ENCODE measurements around the gene SLC38A11. TPM values are rescaled to one million over a fixed set of nuclear protein-coding genes. Genes with fewer than 3 reads are reported as not detected.

The SLC38A11 gene
- total and polyA plus RNA-seq, 2 of the 13 experiments (the other 11 are each of a cell fraction or from before 2014, with no cell fraction given): 14.0 to 14.3 TPM

DNA sequence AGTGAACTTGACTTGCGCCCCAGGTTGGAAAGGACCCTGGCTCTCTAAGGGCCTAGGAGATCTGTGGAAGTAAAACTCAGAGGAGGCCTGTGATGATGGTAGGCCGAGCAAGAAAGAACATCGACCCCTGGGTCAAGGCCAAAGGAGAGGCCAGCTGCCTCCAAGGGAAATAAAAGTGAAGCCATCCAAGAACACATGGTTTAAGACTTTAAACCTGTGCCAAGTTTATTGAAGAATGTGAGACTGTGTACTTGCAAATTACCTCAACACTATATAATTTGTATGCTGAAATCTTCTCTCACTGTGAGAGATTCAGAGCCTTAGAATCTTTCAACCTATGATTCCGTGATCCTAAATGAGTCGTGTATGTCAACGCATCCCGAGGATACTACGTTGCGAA is 73.0 kb downstream of the SLC38A11 start:
- H4K20me1 ChIP-seq (ENCODE audit: insufficient read depth, low read length): no peaks in the 10 kb centered on the region
- FAIRE-seq (no peak), DNase-seq (ENCODE audit: low spot score) (no peak), ATAC-seq (no peak)
- no peak overlapping the region for H3K4me3 ChIP-seq (replicated peaks in 1 of 3; ENCODE audit: insufficient read depth in 1 of 3, low read depth in 2 of 3, low read length in 3 of 3)
- peaks cover 67% of the 10 kb centered on the region for H3K4me1 ChIP-seq (ENCODE audit: insufficient read depth, low read length)
- WGBS (ENCODE audit: low lambda C conversion rate): 97% methylated on average over 9 of the region's 9 CpGs
- H3K9ac ChIP-seq (ENCODE audit: insufficient read depth, low read depth, low read length): no peak overlapping the region
- intact Hi-C loops (cut with micrococcal nuclease; ENCODE audit: unreplicated experiment) (no loop called here), in situ Hi-C loops (cut with HindIII; ENCODE audit: extremely low pct_ligation_motif_present, low pct_unique_long_range_greater_than_20kb) (no loop called here)
- no peaks in the 10 kb centered on the region for H3K27me3 ChIP-seq (ENCODE audit: control insufficient read depth in 1 of 2, insufficient read depth in 2 of 2, low read length in 2 of 2)
- no peaks in the 10 kb centered on the region for H3K36me3 ChIP-seq (replicated peaks in 1 of 2; ENCODE audit: control insufficient read depth in 1 of 2, insufficient read depth in 2 of 2, low read length in 2 of 2)
- POLR2A ChIA-PET: interaction anchor here (1.4 to 1.9 kb wide), 2 partner anchors 28 to 40 kb away, joined by 3 to 9 read pairs; partner anchors contain the start of gene COBLL1
- no peaks in the 10 kb centered on the region for H3K9me3 ChIP-seq (ENCODE audit: low read length)
- H2AFZ ChIP-seq (ENCODE audit: low read length): no peak overlapping the region
- no TSS peak for BruUV-seq (replicated peaks)
- CTCF ChIA-PET (ENCODE audit: low intra/inter-chr PET ratio, low total read pairs): no interaction called here
- peak overlapping the region; percentile 30 for H3K27ac ChIP-seq (ENCODE audit: extremely low read length, insufficient read depth, low read length)
- no peak overlapping the region for H3K4me2 ChIP-seq (ENCODE audit: low read depth, low read length)
- no peaks in the 10 kb centered on the region for H3K79me2 ChIP-seq (ENCODE audit: insufficient read depth, low read length)
- TF ChIP-seq ZNF274 (CRISPR knock-in tag; IDR thresholded peaks at IDR 0.05) (no peak), ZFX (CRISPR knock-in tag; IDR thresholded peaks at IDR 0.05; ENCODE audit: low read depth) (0 out of 2 replicates have a peak, but pooled peaks have one; percentile 22), NPAS2 (CRISPR knock-in tag; IDR thresholded peaks at IDR 0.05; ENCODE audit: borderline replicate concordance) (no peak), PHB2 (IDR thresholded peaks at IDR 0.05; ENCODE audit: partially characterized antibody) (no peak), CCDC6 (CRISPR knock-in tag; IDR thresholded peaks at IDR 0.05) (no peak), HNF4A (CRISPR knock-in tag; IDR thresholded peaks at IDR 0.05) (0 out of 2 replicates have a peak, but pooled peaks have one; percentile 7)
- TF ChIP-seq, protein P1, sequence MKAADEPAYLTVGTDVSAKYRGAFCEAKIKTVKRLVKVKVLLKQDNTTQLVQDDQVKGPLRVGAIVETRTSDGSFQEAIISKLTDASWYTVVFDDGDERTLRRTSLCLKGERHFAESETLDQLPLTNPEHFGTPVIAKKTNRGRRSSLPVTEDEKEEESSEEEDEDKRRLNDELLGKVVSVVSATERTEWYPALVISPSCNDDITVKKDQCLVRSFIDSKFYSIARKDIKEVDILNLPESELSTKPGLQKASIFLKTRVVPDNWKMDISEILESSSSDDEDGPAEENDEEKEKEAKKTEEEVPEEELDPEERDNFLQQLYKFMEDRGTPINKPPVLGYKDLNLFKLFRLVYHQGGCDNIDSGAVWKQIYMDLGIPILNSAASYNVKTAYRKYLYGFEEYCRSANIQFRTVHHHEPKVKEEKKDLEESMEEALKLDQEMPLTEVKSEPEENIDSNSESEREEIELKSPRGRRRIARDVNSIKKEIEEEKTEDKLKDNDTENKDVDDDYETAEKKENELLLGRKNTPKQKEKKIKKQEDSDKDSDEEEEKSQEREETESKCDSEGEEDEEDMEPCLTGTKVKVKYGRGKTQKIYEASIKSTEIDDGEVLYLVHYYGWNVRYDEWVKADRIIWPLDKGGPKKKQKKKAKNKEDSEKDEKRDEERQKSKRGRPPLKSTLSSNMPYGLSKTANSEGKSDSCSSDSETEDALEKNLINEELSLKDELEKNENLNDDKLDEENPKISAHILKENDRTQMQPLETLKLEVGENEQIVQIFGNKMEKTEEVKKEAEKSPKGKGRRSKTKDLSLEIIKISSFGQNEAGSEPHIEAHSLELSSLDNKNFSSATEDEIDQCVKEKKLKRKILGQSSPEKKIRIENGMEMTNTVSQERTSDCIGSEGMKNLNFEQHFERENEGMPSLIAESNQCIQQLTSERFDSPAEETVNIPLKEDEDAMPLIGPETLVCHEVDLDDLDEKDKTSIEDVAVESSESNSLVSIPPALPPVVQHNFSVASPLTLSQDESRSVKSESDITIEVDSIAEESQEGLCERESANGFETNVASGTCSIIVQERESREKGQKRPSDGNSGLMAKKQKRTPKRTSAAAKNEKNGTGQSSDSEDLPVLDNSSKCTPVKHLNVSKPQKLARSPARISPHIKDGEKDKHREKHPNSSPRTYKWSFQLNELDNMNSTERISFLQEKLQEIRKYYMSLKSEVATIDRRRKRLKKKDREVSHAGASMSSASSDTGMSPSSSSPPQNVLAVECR (CRISPR knock-in tag; IDR thresholded peaks at IDR 0.05; ENCODE audit: borderline replicate concordance): no peak
- TF ChIP-seq, protein P2, sequence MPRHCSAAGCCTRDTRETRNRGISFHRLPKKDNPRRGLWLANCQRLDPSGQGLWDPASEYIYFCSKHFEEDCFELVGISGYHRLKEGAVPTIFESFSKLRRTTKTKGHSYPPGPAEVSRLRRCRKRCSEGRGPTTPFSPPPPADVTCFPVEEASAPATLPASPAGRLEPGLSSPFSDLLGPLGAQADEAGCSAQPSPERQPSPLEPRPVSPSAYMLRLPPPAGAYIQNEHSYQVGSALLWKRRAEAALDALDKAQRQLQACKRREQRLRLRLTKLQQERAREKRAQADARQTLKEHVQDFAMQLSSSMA (CRISPR knock-in tag; IDR thresholded peaks at IDR 0.05): no peak
- TF ChIP-seq, protein P3, sequence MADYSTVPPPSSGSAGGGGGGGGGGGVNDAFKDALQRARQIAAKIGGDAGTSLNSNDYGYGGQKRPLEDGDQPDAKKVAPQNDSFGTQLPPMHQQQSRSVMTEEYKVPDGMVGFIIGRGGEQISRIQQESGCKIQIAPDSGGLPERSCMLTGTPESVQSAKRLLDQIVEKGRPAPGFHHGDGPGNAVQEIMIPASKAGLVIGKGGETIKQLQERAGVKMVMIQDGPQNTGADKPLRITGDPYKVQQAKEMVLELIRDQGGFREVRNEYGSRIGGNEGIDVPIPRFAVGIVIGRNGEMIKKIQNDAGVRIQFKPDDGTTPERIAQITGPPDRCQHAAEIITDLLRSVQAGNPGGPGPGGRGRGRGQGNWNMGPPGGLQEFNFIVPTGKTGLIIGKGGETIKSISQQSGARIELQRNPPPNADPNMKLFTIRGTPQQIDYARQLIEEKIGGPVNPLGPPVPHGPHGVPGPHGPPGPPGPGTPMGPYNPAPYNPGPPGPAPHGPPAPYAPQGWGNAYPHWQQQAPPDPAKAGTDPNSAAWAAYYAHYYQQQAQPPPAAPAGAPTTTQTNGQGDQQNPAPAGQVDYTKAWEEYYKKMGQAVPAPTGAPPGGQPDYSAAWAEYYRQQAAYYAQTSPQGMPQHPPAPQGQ (CRISPR knock-in tag; IDR thresholded peaks at IDR 0.05; ENCODE audit: borderline replicate concordance): no peak
- TF ChIP-seq, protein P4, sequence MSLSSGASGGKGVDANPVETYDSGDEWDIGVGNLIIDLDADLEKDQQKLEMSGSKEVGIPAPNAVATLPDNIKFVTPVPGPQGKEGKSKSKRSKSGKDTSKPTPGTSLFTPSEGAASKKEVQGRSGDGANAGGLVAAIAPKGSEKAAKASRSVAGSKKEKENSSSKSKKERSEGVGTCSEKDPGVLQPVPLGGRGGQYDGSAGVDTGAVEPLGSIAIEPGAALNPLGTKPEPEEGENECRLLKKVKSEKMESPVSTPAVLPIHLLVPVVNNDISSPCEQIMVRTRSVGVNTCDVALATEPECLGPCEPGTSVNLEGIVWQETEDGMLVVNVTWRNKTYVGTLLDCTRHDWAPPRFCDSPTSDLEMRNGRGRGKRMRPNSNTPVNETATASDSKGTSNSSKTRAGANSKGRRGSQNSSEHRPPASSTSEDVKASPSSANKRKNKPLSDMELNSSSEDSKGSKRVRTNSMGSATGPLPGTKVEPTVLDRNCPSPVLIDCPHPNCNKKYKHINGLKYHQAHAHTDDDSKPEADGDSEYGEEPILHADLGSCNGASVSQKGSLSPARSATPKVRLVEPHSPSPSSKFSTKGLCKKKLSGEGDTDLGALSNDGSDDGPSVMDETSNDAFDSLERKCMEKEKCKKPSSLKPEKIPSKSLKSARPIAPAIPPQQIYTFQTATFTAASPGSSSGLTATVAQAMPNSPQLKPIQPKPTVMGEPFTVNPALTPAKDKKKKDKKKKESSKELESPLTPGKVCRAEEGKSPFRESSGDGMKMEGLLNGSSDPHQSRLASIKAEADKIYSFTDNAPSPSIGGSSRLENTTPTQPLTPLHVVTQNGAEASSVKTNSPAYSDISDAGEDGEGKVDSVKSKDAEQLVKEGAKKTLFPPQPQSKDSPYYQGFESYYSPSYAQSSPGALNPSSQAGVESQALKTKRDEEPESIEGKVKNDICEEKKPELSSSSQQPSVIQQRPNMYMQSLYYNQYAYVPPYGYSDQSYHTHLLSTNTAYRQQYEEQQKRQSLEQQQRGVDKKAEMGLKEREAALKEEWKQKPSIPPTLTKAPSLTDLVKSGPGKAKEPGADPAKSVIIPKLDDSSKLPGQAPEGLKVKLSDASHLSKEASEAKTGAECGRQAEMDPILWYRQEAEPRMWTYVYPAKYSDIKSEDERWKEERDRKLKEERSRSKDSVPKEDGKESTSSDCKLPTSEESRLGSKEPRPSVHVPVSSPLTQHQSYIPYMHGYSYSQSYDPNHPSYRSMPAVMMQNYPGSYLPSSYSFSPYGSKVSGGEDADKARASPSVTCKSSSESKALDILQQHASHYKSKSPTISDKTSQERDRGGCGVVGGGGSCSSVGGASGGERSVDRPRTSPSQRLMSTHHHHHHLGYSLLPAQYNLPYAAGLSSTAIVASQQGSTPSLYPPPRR (CRISPR knock-in tag; IDR thresholded peaks at IDR 0.05; ENCODE audit: borderline replicate concordance): no peak
- TF ChIP-seq, protein P5, sequence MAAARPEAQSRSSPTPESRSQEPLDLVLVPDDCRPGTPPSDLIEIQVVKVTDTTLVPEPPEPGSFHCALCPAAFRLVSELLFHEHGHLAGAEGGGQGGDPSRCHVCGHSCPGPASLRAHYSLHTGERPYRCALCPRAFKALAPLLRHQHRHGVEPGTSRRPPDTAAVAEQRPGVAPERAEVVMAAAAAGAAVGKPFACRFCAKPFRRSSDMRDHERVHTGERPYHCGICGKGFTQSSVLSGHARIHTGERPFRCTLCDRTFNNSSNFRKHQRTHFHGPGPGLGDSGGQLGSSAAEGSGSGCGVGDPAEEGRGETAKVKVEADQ (CRISPR knock-in tag; IDR thresholded peaks at IDR 0.05; ENCODE audit: borderline replicate concordance): 0 out of 2 replicates have a peak, but pooled peaks have one; percentile 28

Measured in HepG2 (cell line).